ENCODE measurements around the gene ADCY10. TPM values are rescaled to one million over a fixed set of nuclear protein-coding genes. Genes with fewer than 3 reads are reported as not detected.

ADCY10 gene, protein sequence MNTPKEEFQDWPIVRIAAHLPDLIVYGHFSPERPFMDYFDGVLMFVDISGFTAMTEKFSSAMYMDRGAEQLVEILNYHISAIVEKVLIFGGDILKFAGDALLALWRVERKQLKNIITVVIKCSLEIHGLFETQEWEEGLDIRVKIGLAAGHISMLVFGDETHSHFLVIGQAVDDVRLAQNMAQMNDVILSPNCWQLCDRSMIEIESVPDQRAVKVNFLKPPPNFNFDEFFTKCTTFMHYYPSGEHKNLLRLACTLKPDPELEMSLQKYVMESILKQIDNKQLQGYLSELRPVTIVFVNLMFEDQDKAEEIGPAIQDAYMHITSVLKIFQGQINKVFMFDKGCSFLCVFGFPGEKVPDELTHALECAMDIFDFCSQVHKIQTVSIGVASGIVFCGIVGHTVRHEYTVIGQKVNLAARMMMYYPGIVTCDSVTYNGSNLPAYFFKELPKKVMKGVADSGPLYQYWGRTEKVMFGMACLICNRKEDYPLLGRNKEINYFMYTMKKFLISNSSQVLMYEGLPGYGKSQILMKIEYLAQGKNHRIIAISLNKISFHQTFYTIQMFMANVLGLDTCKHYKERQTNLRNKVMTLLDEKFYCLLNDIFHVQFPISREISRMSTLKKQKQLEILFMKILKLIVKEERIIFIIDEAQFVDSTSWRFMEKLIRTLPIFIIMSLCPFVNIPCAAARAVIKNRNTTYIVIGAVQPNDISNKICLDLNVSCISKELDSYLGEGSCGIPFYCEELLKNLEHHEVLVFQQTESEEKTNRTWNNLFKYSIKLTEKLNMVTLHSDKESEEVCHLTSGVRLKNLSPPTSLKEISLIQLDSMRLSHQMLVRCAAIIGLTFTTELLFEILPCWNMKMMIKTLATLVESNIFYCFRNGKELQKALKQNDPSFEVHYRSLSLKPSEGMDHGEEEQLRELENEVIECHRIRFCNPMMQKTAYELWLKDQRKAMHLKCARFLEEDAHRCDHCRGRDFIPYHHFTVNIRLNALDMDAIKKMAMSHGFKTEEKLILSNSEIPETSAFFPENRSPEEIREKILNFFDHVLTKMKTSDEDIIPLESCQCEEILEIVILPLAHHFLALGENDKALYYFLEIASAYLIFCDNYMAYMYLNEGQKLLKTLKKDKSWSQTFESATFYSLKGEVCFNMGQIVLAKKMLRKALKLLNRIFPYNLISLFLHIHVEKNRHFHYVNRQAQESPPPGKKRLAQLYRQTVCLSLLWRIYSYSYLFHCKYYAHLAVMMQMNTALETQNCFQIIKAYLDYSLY (N-terminal part only)
- total RNA-seq (under 1 TPM in 3 of 4 donors, not detected in 1; 0.14 to 0.33 (median 0.28) TPM), polyA plus RNA-seq (under 1 TPM in 2 of 3 donors, not detected in 1; 0.26 to 0.92 TPM)

DNA sequence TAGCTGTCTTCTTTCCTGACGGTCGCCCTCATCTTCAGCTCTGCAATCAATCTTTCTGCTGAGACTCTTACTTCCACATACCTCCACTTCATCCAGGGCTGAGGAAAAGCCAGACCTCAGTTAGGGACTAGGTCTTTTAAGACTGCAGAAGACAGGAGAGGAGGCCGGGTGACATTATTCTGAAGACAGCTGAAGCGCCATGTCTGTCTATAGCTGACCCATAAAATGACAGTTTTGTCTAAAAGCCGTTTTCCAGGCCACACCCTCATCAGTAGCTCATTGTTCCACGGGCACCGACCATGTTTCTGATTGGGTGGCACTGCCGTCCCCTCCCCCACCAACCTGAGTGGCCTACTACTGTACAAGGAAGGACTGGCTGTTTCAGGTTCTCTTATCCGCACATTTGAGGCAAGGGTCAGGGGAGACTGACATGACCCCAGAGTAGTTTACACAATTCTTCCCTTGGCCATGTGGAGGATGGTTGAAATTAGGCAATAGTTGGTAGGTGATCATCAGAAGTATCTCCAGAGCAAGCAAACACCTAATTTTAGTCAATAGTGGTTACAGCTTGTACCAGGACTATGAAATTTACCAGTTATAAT, at the start of gene ADCY10:
TSS of gene ADCY10 (minus strand) at position 240 of the 602 bp plus-strand sequence. CDS start 8,994 bp downstream, outside the sequence.
- no peak within 1 kb of the TSS for H3K4me3 ChIP-seq
- H3K4me1 ChIP-seq, result no peaks in the 10 kb centered on the region
- no peak for TF ChIP-seq POLR2AphosphoS5 (IDR thresholded peaks at IDR 0.05)
- TF ChIP-seq, protein P1, sequence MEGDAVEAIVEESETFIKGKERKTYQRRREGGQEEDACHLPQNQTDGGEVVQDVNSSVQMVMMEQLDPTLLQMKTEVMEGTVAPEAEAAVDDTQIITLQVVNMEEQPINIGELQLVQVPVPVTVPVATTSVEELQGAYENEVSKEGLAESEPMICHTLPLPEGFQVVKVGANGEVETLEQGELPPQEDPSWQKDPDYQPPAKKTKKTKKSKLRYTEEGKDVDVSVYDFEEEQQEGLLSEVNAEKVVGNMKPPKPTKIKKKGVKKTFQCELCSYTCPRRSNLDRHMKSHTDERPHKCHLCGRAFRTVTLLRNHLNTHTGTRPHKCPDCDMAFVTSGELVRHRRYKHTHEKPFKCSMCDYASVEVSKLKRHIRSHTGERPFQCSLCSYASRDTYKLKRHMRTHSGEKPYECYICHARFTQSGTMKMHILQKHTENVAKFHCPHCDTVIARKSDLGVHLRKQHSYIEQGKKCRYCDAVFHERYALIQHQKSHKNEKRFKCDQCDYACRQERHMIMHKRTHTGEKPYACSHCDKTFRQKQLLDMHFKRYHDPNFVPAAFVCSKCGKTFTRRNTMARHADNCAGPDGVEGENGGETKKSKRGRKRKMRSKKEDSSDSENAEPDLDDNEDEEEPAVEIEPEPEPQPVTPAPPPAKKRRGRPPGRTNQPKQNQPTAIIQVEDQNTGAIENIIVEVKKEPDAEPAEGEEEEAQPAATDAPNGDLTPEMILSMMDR (IDR thresholded peaks at IDR 0.05), result no peak
- TF ChIP-seq EP300 (IDR thresholded peaks at IDR 0.05), result no peak
- TF ChIP-seq POLR2A (IDR thresholded peaks at IDR 0.05), result no peak
- no peaks in the 10 kb centered on the region for H3K9me3 ChIP-seq
- H3K27me3 ChIP-seq, result no peaks in the 10 kb centered on the region
- intact Hi-C loops (cut with DNase I), result no loop called here
- WGBS, 2 donors, result 53 to 82% methylated on average over 9 of the region's 9 CpGs
- H3K27ac ChIP-seq, result no peak within 1 kb of the TSS
- DNase-seq, result no peak
- peaks cover 0 to 48% (median 5%) of the 10 kb centered on the region in 4 donors for H3K36me3 ChIP-seq

DNA sequence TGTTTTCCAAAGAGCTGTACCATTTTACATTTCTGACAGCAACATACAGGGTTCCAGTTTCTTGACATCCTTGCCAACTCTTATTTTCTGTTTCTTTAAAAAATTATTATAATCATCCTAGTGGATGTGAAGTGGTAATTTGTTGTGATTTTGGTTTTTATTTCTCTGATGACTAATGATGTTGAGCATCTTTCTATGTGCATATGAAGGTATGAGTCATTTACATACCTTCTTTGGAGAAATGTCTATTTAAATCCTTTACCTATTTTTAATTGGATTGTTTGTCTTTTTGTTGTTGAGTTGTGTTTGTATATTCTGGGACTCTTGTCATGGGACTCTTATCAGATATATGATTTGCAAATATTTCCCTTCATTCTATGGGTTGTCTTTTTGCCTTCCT, 43.8 kb upstream of the ADCY10 start:
- peaks cover 0 to 25% (median 7%) of the 10 kb centered on the region in 4 donors for H3K36me3 ChIP-seq
- intact Hi-C loops (cut with DNase I), result no loop called here

DNA sequence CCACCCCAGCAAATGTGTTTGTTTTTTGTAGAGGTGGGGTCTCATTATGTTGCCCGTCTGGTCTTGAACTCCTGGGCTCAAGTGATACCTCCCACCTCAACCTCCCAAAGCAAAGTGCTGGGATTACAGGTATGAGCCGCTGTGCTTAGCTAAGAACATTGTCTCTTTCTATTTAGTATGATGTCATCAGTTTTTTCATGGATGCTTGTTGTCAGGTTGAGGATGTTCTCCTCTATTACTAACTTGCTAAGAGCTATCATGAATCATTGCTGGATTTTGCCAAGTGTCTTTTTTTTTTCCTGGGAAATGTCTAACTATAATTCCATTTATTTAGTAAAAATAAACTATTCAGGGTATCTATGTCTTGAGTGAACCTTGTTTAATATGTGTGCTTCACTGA, 42.0 kb upstream of the ADCY10 start:
- H3K36me3 ChIP-seq, result peaks cover 0 to 33% (median 13%) of the 10 kb centered on the region in 4 donors
- peaks cover 0 to 11% (median 3%) of the 10 kb centered on the region in 4 donors for H3K4me1 ChIP-seq
- 95 to 99% methylated on average over 2 of the region's 2 CpGs for WGBS, 2 donors
- no peaks in the 10 kb centered on the region for H3K27me3 ChIP-seq
- intact Hi-C loops (cut with DNase I), result no loop called here
- H3K4me3 ChIP-seq, result no peak overlapping the region
- no peak for DNase-seq
- no peaks in the 10 kb centered on the region for H3K9me3 ChIP-seq
- no peak overlapping the region for H3K27ac ChIP-seq
- TF ChIP-seq POLR2A (IDR thresholded peaks at IDR 0.05) (no peak), EP300 (IDR thresholded peaks at IDR 0.05) (no peak), POLR2AphosphoS5 (IDR thresholded peaks at IDR 0.05) (no peak)
- TF ChIP-seq, protein P1 (IDR thresholded peaks at IDR 0.05), result no peak

More for the DNA sequence above, 43.8 kb upstream of the ADCY10 start:
- no peak for DNase-seq
- Histone ChIP-seq H3K27ac (no peak overlapping the region), H3K4me3 (no peak overlapping the region), H3K4me1 (peaks cover 0 to 5% (median 0%) of the 10 kb centered on the region in 4 donors), H3K27me3 (no peaks in the 10 kb centered on the region), H3K9me3 (no peaks in the 10 kb centered on the region)
- TF ChIP-seq, protein P1 (IDR thresholded peaks at IDR 0.05), result no peak
- no peak for TF ChIP-seq POLR2AphosphoS5 (IDR thresholded peaks at IDR 0.05)
- TF ChIP-seq POLR2A (IDR thresholded peaks at IDR 0.05), result no peak
- TF ChIP-seq EP300 (IDR thresholded peaks at IDR 0.05), result no peak

DNA sequence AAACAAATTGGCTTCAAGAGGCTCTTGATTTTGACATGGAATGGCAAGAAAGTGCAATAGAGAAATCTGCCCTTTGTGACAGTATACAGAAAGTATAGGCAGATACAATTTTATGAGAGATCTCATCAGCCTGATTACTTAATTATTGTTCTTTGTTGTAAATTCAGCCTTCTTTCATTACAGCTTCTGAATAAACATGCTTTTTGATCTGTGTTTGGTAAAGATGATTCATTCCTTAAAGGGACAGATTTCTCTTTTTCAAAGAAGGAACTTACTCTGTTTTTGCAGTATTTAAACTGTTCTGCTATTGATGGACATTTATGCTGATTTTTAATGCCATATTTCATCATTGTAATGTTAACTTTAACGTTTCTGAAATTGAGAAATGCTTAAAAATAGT, 36.6 kb upstream of the ADCY10 start:
- no peaks in the 10 kb centered on the region for H3K27me3 ChIP-seq
- H3K36me3 ChIP-seq, result peaks cover 0 to 33% (median 13%) of the 10 kb centered on the region in 4 donors
- WGBS, 2 donors, result 28 to 54% methylated on average over 1 of the region's 1 CpG
- DNase-seq, result no peak
- TF ChIP-seq EP300 (IDR thresholded peaks at IDR 0.05) (no peak), POLR2AphosphoS5 (IDR thresholded peaks at IDR 0.05) (no peak), POLR2A (IDR thresholded peaks at IDR 0.05) (no peak)
- TF ChIP-seq, protein P1 (IDR thresholded peaks at IDR 0.05), result no peak
- intact Hi-C loops (cut with DNase I), result no loop called here
- H3K9me3 ChIP-seq, result no peaks in the 10 kb centered on the region
- H3K4me3 ChIP-seq, result no peak overlapping the region
- H3K27ac ChIP-seq, result no peak overlapping the region
- H3K4me1 ChIP-seq, result peaks cover 0 to 43% (median 21%) of the 10 kb centered on the region in 4 donors

Measured in sigmoid colon (tissue), 7 donors.